SK-N-SH (cell line): ENCODE results near the gene ADAMTS16. TPM values are rescaled to one million over a fixed set of nuclear protein-coding genes. Genes with fewer than 3 reads are reported as not detected.

ENCODE experiments used
- CTCF ChIA-PET: fragments of 300-600, 350-600 bp; formaldehyde crosslinking; extraction: SDS; loops from one replicate; lab custom pipeline; 2021; lab: Yijun Ruan, JAX
- POLR2A ChIA-PET: fragments of 350-600 bp; sonication (Branson Sonifier 250); formaldehyde crosslinking; extraction: SDS; loops from one replicate; lab custom pipeline; 2020; ENCODE audit warnings: antibody characterized with exemption, inconsistent platforms; lab: Yijun Ruan, JAX
- DNase-seq: peaks from one replicate; pipeline ENCODE4 v3.0.0; 2012
- H2AFZ ChIP-seq: fragments of 200-600 bp; sonication (generic); 2 replicates; pipeline ENCODE4 v1.8.1; 2016; ENCODE audit warnings: antibody characterized with exemption, mild to moderate bottlenecking, low read depth
- H3F3A ChIP-seq: fragments of 200-600 bp; sonication (generic); replicated peaks from 2 replicates; pipeline ENCODE3; 2016; ENCODE audit warnings: antibody characterized with exemption, mild to moderate bottlenecking; ENCODE audit not compliant: insufficient read depth
- H3K27ac ChIP-seq, 2 experiments: fragments of 200-500 bp in 1 of 2; fragments of 200-600 bp in 1 of 2; sonication (Bioruptor generic) in 1 of 2; sonication (generic), shearing (Covaris generic) in 1 of 2; 2 replicates each; pipeline versions ENCODE4 v1.5.1 to v1.6.1; 2014 to 2016; ENCODE audit warnings: low read depth in 2 of 2, inconsistent platforms in 1 of 2, low read length in 1 of 2, mild to moderate bottlenecking in 1 of 2, mixed read lengths in 1 of 2
- H3K27me3 ChIP-seq: fragments of 200-600 bp; sonication (generic), shearing (Covaris generic); 2 replicates; pipeline ENCODE4 v1.6.1; 2016; ENCODE audit warnings: mixed run types; ENCODE audit not compliant: insufficient read depth
- H3K36me3 ChIP-seq, 2 experiments: fragments of 200-500 bp in 1 of 2; fragments of 200-600 bp in 1 of 2; sonication (Bioruptor generic) in 1 of 2; sonication (generic) in 1 of 2; replicated peaks in 1 of 2; 2 replicates each; pipeline versions ENCODE3 to v1.5.1; 2014 to 2016; ENCODE audit warnings: low read length in 1 of 2, mild to moderate bottlenecking in 1 of 2; ENCODE audit not compliant: insufficient read depth in 2 of 2, control insufficient read depth in 1 of 2
- H3K4me1 ChIP-seq, 2 experiments: fragments of 200-500 bp in 1 of 2; fragments of 200-600 bp in 1 of 2; sonication (Bioruptor generic) in 1 of 2; sonication (generic), shearing (Covaris generic) in 1 of 2; 2 replicates each; pipeline versions ENCODE4 v1.5.1 to v1.6.1; 2014 to 2016; ENCODE audit warnings: low read depth in 1 of 2, low read length in 1 of 2, mixed run types in 1 of 2; ENCODE audit not compliant: insufficient read depth in 2 of 2, control insufficient read depth in 1 of 2
- H3K4me2 ChIP-seq: fragments of 200-600 bp; sonication (generic), shearing (Covaris generic); 2 replicates; pipeline ENCODE4 v1.6.1; 2017; ENCODE audit warnings: mixed run types
- H3K4me3 ChIP-seq, 2 experiments: fragments of 200-500 bp in 1 of 2; fragments of 200-600 bp in 1 of 2; sonication (Bioruptor generic) in 1 of 2; sonication (generic), shearing (Covaris generic) in 1 of 2; 2 replicates each; pipeline versions ENCODE4 v1.5.1 to v1.8.1; 2014 to 2016; ENCODE audit warnings: low read depth in 2 of 2, inconsistent platforms in 1 of 2, low read length in 1 of 2, mild to moderate bottlenecking in 1 of 2, mixed read lengths in 1 of 2, moderate library complexity in 1 of 2
- H3K79me2 ChIP-seq: fragments of 200-600 bp; sonication (generic); 2 replicates; pipeline ENCODE4 v1.8.1; 2017; ENCODE audit warnings: mild to moderate bottlenecking; ENCODE audit not compliant: insufficient read depth
- H3K9ac ChIP-seq: fragments of 200-600 bp; sonication (generic); 2 replicates; pipeline ENCODE4 v1.6.1; 2017; ENCODE audit warnings: mixed run types
- H3K9me2 ChIP-seq: fragments of 200-600 bp; sonication (generic); 2 replicates; pipeline ENCODE4 v1.6.1; 2017; ENCODE audit warnings: mixed run types
- H3K9me3 ChIP-seq: fragments of 200-600 bp; sonication (generic); 2 replicates; pipeline ENCODE4 v1.6.1; 2017; ENCODE audit warnings: mixed run types, mild to moderate bottlenecking, moderate library complexity
- H4K20me1 ChIP-seq: fragments of 200-600 bp; sonication (generic); 2 replicates; pipeline ENCODE4 v1.6.1; 2017; ENCODE audit warnings: mild to moderate bottlenecking, mixed run types; ENCODE audit not compliant: insufficient read depth
- FOXJ3 ChIP-seq: sonication (generic); formaldehyde crosslinking; IDR thresholded peaks from 2 replicates; pipeline ENCODE4 v1.5.1; 2020; ENCODE audit warnings: mild to moderate bottlenecking, missing genetic modification reagents
- FOXM1 ChIP-seq: IDR thresholded peaks from 2 replicates; pipeline ENCODE4 v1.4.0; 2012; ENCODE audit warnings: low read depth, mild to moderate bottlenecking
- GATA2 ChIP-seq: sonication (generic); formaldehyde crosslinking; IDR thresholded peaks from 2 replicates; pipeline ENCODE4 v1.5.0; 2020; ENCODE audit warnings: mild to moderate bottlenecking, missing genetic modification reagents
- JUND ChIP-seq: IDR thresholded peaks from 2 replicates; pipeline ENCODE4 v1.4.0; 2012
- MXI1 ChIP-seq: IDR thresholded peaks from 2 replicates; pipeline ENCODE4 v1.6.1; 2012; ENCODE audit warnings: mild to moderate bottlenecking, low read depth, low read length, improper control_type of control experiment
- RAD21 ChIP-seq: IDR thresholded peaks from 2 replicates; pipeline ENCODE4 v1.6.1; 2012; ENCODE audit warnings: mild to moderate bottlenecking, low read length
- REST ChIP-seq: IDR thresholded peaks from 2 replicates; pipeline ENCODE4 v1.6.1; 2012; ENCODE audit warnings: mild to moderate bottlenecking, low read depth, low read length, moderate library complexity
- RFX5 ChIP-seq: IDR thresholded peaks from 2 replicates; pipeline ENCODE4 v1.6.1; 2012; ENCODE audit warnings: mild to moderate bottlenecking, improper control_type of control experiment, low read length
- RXRA ChIP-seq: IDR thresholded peaks from 2 replicates; pipeline ENCODE4 v1.4.0; 2012; ENCODE audit warnings: low read depth, mild to moderate bottlenecking, borderline replicate concordance
- SIN3A ChIP-seq: IDR thresholded peaks from 2 replicates; pipeline ENCODE4 v1.6.1; 2012; ENCODE audit warnings: low read depth, mild to moderate bottlenecking, low read length, moderate library complexity, borderline replicate concordance
- SMC3 ChIP-seq: IDR thresholded peaks from 2 replicates; pipeline ENCODE4 v1.6.1; 2012; ENCODE audit warnings: low read depth, low read length, improper control_type of control experiment
- TAF1 ChIP-seq: IDR thresholded peaks from 2 replicates; pipeline ENCODE4 v1.6.1; 2012; ENCODE audit warnings: low read depth, mild to moderate bottlenecking, low read length, moderate library complexity, borderline replicate concordance
- TCF12 ChIP-seq: IDR thresholded peaks from 2 replicates; pipeline ENCODE4 v1.4.0; 2012
- WGBS: methylation state at CpG from one replicate; pipeline ENCODE4 v1.1.6; 2017; ENCODE audit warnings: low lambda C conversion rate; 5-methylcytosine and 5-hydroxymethylcytosine counted together
- polyA plus RNA-seq, 3 experiments: library from polyadenylated mRNA; depleted of rRNA; stranded (reverse); fragments of >200 nt; gene quantifications; 2 replicates each; pipeline ENCODE4 v1.2.3, GENCODE V29; 2012
- TF ChIP-seq, protein P1 (sequence below): fragments of 150-350 bp; IDR thresholded peaks from 2 replicates; pipeline ENCODE4 v1.6.1; 2017; ENCODE audit warnings: antibody characterized with exemption, low read length, low read depth, borderline replicate concordance
- TF ChIP-seq, protein P2 (sequence below): IDR thresholded peaks from 2 replicates; pipeline ENCODE4 v1.4.0; 2012; ENCODE audit warnings: low read depth, borderline replicate concordance

ADAMTS16 gene
- polyA plus RNA-seq, 1 of the 3 experiments (the other 2 are of a cell fraction) = not detected

DNA sequence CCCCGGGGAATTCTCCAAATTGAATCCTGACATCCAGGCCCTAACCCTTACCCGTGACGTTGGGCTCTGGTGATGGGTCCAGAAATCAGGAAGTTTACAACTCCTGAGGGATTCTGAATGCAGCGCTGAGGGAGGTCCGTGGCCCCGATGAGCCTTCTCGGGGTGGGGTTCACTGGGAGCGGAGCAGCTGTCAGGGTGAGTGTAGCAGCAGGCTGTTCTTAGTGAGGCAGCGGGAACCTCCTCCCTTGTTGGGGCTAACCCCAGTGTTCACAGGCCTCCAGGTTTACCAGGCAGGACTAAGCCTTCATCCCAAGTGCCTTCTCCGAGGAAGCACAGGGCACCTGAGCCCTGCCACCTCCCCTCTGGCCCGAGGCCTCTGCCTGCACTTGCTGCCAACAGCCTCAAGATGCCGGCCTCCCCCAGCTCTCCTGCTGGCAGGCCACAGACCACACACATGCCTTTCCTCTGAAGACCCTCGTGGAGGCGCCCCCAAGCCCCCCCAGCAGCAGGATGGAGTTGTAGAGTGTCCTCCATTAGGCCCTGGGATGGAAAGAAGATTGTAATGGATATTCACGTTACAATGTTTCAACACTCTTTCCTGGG lies 7.3 kb upstream of the ADAMTS16 start:
- ChIA-PET CTCF (no interaction called here), POLR2A (no interaction called here)
- Histone ChIP-seq H3F3A (no peaks in the 10 kb centered on the region), H3K27ac (no peak overlapping the region), H3K79me2 (no peaks in the 10 kb centered on the region), H3K4me3 (no peak overlapping the region), H3K9me2 (no peaks in the 10 kb centered on the region), H3K4me2 (no peak overlapping the region), H3K9me3 (no peaks in the 10 kb centered on the region), H3K4me1 (no peaks in the 10 kb centered on the region; a peak in 1 of 4 replicates), H3K27me3 (no peaks in the 10 kb centered on the region; the same call in 1 of the 2 replicates), H3K9ac (no peak overlapping the region), H4K20me1 (no peaks in the 10 kb centered on the region), H2AFZ (no peak overlapping the region), H3K36me3 (no peaks in the 10 kb centered on the region)
- no peak for DNase-seq
- TF ChIP-seq MXI1 (no peak), JUND (no peak), GATA2 (no peak), TCF12 (no peak), RXRA (no peak), FOXM1 (no peak), FOXJ3 (CRISPR knock-in tag) (no peak), RAD21 (no peak), REST (no peak), SMC3 (no peak)
- TF ChIP-seq, protein P1, sequence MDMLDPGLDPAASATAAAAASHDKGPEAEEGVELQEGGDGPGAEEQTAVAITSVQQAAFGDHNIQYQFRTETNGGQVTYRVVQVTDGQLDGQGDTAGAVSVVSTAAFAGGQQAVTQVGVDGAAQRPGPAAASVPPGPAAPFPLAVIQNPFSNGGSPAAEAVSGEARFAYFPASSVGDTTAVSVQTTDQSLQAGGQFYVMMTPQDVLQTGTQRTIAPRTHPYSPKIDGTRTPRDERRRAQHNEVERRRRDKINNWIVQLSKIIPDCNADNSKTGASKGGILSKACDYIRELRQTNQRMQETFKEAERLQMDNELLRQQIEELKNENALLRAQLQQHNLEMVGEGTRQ = no peak
- 28% methylated on average over 3 of the region's 15 CpGs for WGBS

- ChIA-PET POLR2A (no interaction called here), CTCF (interaction anchor here (0.8 to 5.8 kb wide), 2 partner anchors 192 to 254 kb away, joined by 4 to 17 read pairs; no protein-coding TSS in a partner anchor)
- H3K9ac ChIP-seq = no peak overlapping the region
Observed at GRCh38 chr5:5134107-5134506, 6.0 kb upstream of the ADAMTS16 start.

More at GRCh38 chr5:5134107-5134506, 6.0 kb upstream of the ADAMTS16 start:
- Histone ChIP-seq H3K9me3 (no peaks in the 10 kb centered on the region), H3F3A (no peaks in the 10 kb centered on the region), H3K4me1 (no peaks in the 10 kb centered on the region; a peak in 1 of 4 replicates), H3K27me3 (peaks cover 3% of the 10 kb centered on the region; the same call in 1 of the 2 replicates), H3K27ac (no peak overlapping the region), H3K36me3 (no peaks in the 10 kb centered on the region), H3K79me2 (no peaks in the 10 kb centered on the region), H3K4me2 (no peak overlapping the region), H3K4me3 (no peak overlapping the region), H2AFZ (no peak overlapping the region), H3K9me2 (no peaks in the 10 kb centered on the region), H4K20me1 (no peaks in the 10 kb centered on the region)
- 79% methylated on average over 9 of the region's 9 CpGs for WGBS
- TF ChIP-seq RFX5 (no peak), RAD21 (no peak), TCF12 (no peak), SIN3A (no peak), TAF1 (no peak)
- TF ChIP-seq, protein P2, sequence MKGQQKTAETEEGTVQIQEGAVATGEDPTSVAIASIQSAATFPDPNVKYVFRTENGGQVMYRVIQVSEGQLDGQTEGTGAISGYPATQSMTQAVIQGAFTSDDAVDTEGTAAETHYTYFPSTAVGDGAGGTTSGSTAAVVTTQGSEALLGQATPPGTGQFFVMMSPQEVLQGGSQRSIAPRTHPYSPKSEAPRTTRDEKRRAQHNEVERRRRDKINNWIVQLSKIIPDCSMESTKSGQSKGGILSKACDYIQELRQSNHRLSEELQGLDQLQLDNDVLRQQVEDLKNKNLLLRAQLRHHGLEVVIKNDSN = no peak
- DNase-seq = no peak
